ENCODE results near the gene PHF21A.

DNA sequence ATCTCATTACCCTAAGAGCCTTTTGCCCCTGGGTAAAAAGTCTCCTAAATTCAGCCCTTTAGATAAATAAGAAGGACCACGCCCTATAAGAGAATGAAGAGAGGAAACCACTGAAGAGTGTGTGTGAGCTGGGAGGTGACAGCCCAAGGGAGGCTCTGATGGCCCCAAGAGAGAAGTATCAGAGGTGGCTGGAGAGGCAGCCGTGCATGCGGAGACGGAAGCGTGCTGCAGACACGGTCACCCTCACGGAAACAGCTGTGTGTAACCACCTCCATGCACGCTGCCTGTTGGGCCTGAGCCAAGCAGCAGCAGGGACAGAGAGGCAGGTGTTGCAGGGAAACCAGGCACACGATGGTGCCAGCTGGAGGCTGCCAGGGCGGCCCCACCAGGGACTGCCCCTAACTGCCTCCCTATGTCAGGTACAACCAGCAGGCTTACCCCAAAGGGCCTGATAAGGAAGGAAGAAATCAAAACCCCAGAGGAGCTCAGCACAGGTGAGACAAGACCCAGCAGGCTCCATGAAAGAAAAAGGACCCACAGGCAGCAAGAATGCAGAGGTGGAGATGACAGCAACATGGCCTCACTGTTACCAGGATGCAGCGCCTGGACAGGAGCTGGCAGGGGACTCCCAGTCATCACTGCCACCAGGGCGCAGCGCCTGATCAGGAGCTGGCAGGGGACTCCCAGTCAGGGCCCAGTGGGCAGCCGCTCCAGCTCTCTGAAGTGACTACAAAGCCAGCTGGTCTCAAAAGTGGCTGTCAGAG, 191.0 kb downstream of the PHF21A start:
- TF ChIP-seq EZH2 (IDR thresholded peaks at IDR 0.05; ENCODE audit: low read length), result no peak
- TF ChIP-seq, protein P1, sequence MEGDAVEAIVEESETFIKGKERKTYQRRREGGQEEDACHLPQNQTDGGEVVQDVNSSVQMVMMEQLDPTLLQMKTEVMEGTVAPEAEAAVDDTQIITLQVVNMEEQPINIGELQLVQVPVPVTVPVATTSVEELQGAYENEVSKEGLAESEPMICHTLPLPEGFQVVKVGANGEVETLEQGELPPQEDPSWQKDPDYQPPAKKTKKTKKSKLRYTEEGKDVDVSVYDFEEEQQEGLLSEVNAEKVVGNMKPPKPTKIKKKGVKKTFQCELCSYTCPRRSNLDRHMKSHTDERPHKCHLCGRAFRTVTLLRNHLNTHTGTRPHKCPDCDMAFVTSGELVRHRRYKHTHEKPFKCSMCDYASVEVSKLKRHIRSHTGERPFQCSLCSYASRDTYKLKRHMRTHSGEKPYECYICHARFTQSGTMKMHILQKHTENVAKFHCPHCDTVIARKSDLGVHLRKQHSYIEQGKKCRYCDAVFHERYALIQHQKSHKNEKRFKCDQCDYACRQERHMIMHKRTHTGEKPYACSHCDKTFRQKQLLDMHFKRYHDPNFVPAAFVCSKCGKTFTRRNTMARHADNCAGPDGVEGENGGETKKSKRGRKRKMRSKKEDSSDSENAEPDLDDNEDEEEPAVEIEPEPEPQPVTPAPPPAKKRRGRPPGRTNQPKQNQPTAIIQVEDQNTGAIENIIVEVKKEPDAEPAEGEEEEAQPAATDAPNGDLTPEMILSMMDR (optimal IDR thresholded peaks at IDR 0.05 in 1 of 3, IDR thresholded peaks at IDR 0.05 in 1 of 3, conservative IDR thresholded peaks at IDR 0.05 in 1 of 3; ENCODE audit: extremely low read depth in 1 of 3, insufficient read depth in 2 of 3, low read length in 3 of 3), result no peak

All from keratinocyte (primary cell).